Mammary epithelial cell (primary cell): Measurements from ENCODE around the gene DHX36.

Source experiments
- CTCF ChIP-seq, 2 donors: IDR thresholded peaks in 1 of 2; conservative IDR thresholded peaks in 1 of 2; 2 replicates each; pipeline ENCODE4 v1.5.1; 2011 to 2012; ENCODE audit warnings: inconsistent platforms in 2 of 2, low read length in 2 of 2, mild to moderate bottlenecking in 2 of 2, control low read depth in 1 of 2, low read depth in 1 of 2; ENCODE audit not compliant: insufficient read depth in 1 of 2; ENCODE audit errors: extremely low read depth in 1 of 2
- EZH2 ChIP-seq: IDR thresholded peaks from 2 replicates; pipeline ENCODE4 v1.6.1; 2012; ENCODE audit warnings: low read length, inconsistent platforms, borderline replicate concordance

GRCh38 chr3:154349223-154349622, 24.9 kb upstream of the DHX36 start:
- TF ChIP-seq CTCF (conservative IDR thresholded peaks at IDR 0.05 in 1 of 2, IDR thresholded peaks at IDR 0.05 in 1 of 2; ENCODE audit: extremely low read depth in 1 of 2, insufficient read depth in 1 of 2, low read depth in 1 of 2, low read length in 2 of 2) (no peak), EZH2 (no peak)
